CD14-positive monocyte (primary cell): ENCODE data around the gene GREB1L. TPM values are rescaled to one million over a fixed set of nuclear protein-coding genes. Genes with fewer than 3 reads are reported as not detected.
"Not testable (repeated sequence)": the region's sequence is repeated elsewhere in the genome, so short reads cannot be mapped to it uniquely, and the experiment has no call there.

ENCODE experiments used
- DNase-seq, 3 donors: peaks; one replicate each; pipeline ENCODE4 v3.0.0-alpha.2; 2011 to 2022
- H2AFZ ChIP-seq: 2 replicates; pipeline ENCODE4 v1.6.0; 2012; ENCODE audit warnings: mild to moderate bottlenecking, low read depth, low read length, inconsistent platforms; ENCODE audit not compliant: insufficient read depth, poor library complexity, severe bottlenecking
- H3K27ac ChIP-seq, 2 donors: 1 replicate in 1 of 2; 2 replicates in 1 of 2; pipeline ENCODE4 v1.5.1; 2012 to 2013; ENCODE audit warnings: low read length in 2 of 2, control low read depth in 1 of 2, inconsistent platforms in 1 of 2, low read depth in 1 of 2, mild to moderate bottlenecking in 1 of 2
- H3K27me3 ChIP-seq, 2 donors: one replicate each; pipeline versions ENCODE4 v1.6.0 to v1.6.1; 2011 to 2013; ENCODE audit warnings: low read length in 2 of 2; ENCODE audit not compliant: control insufficient read depth in 2 of 2, insufficient read depth in 2 of 2
- H3K36me3 ChIP-seq, 2 donors: replicated peaks in 1 of 2; 1 replicate in 1 of 2; 2 replicates in 1 of 2; pipeline versions ENCODE4 v1.5.1 to v1.6.1; 2012 to 2013; ENCODE audit warnings: low read length in 2 of 2, control low read depth in 1 of 2, inconsistent platforms in 1 of 2, mild to moderate bottlenecking in 1 of 2; ENCODE audit not compliant: insufficient read depth in 2 of 2, control insufficient read depth in 1 of 2
- H3K4me1 ChIP-seq, 2 donors: 1 replicate in 1 of 2; 2 replicates in 1 of 2; pipeline versions ENCODE4 v1.5.1 to v1.6.1; 2012 to 2013; ENCODE audit warnings: low read length in 2 of 2, control low read depth in 1 of 2, inconsistent platforms in 1 of 2, mild to moderate bottlenecking in 1 of 2, moderate library complexity in 1 of 2; ENCODE audit not compliant: insufficient read depth in 2 of 2, control insufficient read depth in 1 of 2
- H3K4me2 ChIP-seq: replicated peaks from 2 replicates; pipeline ENCODE3; 2012; ENCODE audit warnings: low read length, moderate library complexity, mild to moderate bottlenecking; ENCODE audit not compliant: poor library complexity, severe bottlenecking; ENCODE audit errors: extremely low read depth
- H3K4me3 ChIP-seq, 3 experiments: fragments of 200-600 bp in 1 of 3; sonication (generic) in 1 of 3; replicated peaks in 1 of 3; 1 replicate in 2 of 3; 2 replicates in 1 of 3; pipeline ENCODE4 v1.5.1; 2011 to 2013; ENCODE audit warnings: low read length in 3 of 3, mild to moderate bottlenecking in 3 of 3, control low read depth in 2 of 3, low read depth in 2 of 3, inconsistent platforms in 1 of 3, moderate library complexity in 1 of 3
- H3K79me2 ChIP-seq: 2 replicates; pipeline ENCODE4 v1.6.0; 2012; ENCODE audit warnings: mild to moderate bottlenecking, control low read depth, inconsistent platforms, low read length, moderate library complexity; ENCODE audit not compliant: insufficient read depth
- H3K9ac ChIP-seq: 2 replicates; pipeline ENCODE4 v1.6.0; 2017; ENCODE audit warnings: low read length, mild to moderate bottlenecking; ENCODE audit not compliant: insufficient read depth, poor library complexity, severe bottlenecking
- H3K9me3 ChIP-seq, 2 donors: replicated peaks in 1 of 2; 1 replicate in 1 of 2; 2 replicates in 1 of 2; pipeline versions ENCODE4 v1.5.1 to v1.6.1; 2012 to 2013; ENCODE audit warnings: low read length in 2 of 2, control low read depth in 1 of 2; ENCODE audit not compliant: control insufficient read depth in 1 of 2, insufficient read depth in 1 of 2
- H4K20me1 ChIP-seq: 2 replicates; pipeline ENCODE4 v1.6.0; 2012; ENCODE audit warnings: mild to moderate bottlenecking, low read length, control low read depth, moderate library complexity; ENCODE audit not compliant: insufficient read depth
- H3K27ac Mint-ChIP-seq, 7 donors: one replicate each; pipeline ENCODE4 v1.8.0; 2020; ENCODE audit warnings: mild to moderate bottlenecking in 7 of 7, mixed read lengths in 7 of 7, moderate library complexity in 6 of 7, inconsistent platforms in 2 of 7
- H3K27me3 Mint-ChIP-seq, 3 donors: one replicate each; pipeline ENCODE4 v1.8.0; 2021 to 2022; ENCODE audit warnings: low read depth in 3 of 3, mild to moderate bottlenecking in 3 of 3, mixed read lengths in 3 of 3, moderate library complexity in 3 of 3, inconsistent platforms in 1 of 3
- H3K36me3 Mint-ChIP-seq, 2 donors: one replicate each; pipeline ENCODE4 v1.8.0; 2020; ENCODE audit warnings: mixed read lengths in 2 of 2, inconsistent platforms in 1 of 2, mild to moderate bottlenecking in 1 of 2
- H3K4me1 Mint-ChIP-seq: one replicate; pipeline ENCODE4 v1.8.0; 2020; ENCODE audit warnings: mild to moderate bottlenecking, mixed read lengths
- H3K4me3 Mint-ChIP-seq, 2 donors: one replicate each; pipeline ENCODE4 v1.8.0; 2020; ENCODE audit warnings: mild to moderate bottlenecking in 2 of 2, mixed read lengths in 2 of 2, moderate library complexity in 1 of 2
- H3K9me3 Mint-ChIP-seq, 7 donors: one replicate each; pipeline ENCODE4 v1.8.0; 2020 to 2022; ENCODE audit warnings: mixed read lengths in 7 of 7, mild to moderate bottlenecking in 6 of 7, moderate library complexity in 6 of 7, inconsistent platforms in 2 of 7
- CTCF ChIP-seq: fragments of 200-600 bp; IDR thresholded peaks from one replicate; pipeline ENCODE4 v1.8.0; 2022; ENCODE audit warnings: antibody characterized with exemption, mild to moderate bottlenecking
- WGBS: methylation state at CpG from one replicate; pipeline ENCODE4 v1.1.5; 2013; ENCODE audit warnings: missing lambda C conversion rate; ENCODE audit not compliant: insufficient coverage; 5-methylcytosine and 5-hydroxymethylcytosine counted together
- intact Hi-C, 2 donors: fragments of 100-400 bp; cut with micrococcal nuclease; formaldehyde crosslinking; loops; one replicate each; pipeline versions ENCODE4 v1.15.0 to v1.15.1; 2023
- polyA plus RNA-seq, 3 donors: library from polyadenylated mRNA; depleted of rRNA in 1 of 3; unstranded in 2 of 3; stranded (reverse) in 1 of 3; fragments of 300-500 nt in 2 of 3; fragments of >200 nt in 1 of 3; fragmentation: Illumina TruSeq in 2 of 3; gene quantifications; 1 replicate in 2 of 3; 2 replicates in 1 of 3; pipeline ENCODE4 v1.2.3, GENCODE V29; 2012 to 2021

The GREB1L gene
- polyA plus RNA-seq, 3 donors: 0.02 to 0.03 TPM; not detected in 1

GRCh38 chr18:21277578-21277977 is 35.5 kb downstream of the GREB1L start:
- Mint-ChIP-seq H3K27ac (no peak overlapping the region), H3K36me3 (no peaks in the 10 kb centered on the region), H3K4me3 (no peak overlapping the region), H3K27me3 (peaks cover 0 to 4% (median 3%) of the 10 kb centered on the region in 3 donors), H3K4me1 (no peaks in the 10 kb centered on the region), H3K9me3 (peaks cover 0 to 4% (median 2%) of the 10 kb centered on the region in 7 donors)
- no peak for TF ChIP-seq CTCF
- DNase-seq: no peak
- Histone ChIP-seq H4K20me1 (no peaks in the 10 kb centered on the region), H3K36me3 (no peaks in the 10 kb centered on the region), H3K79me2 (no peaks in the 10 kb centered on the region), H3K27me3 (no peaks in the 10 kb centered on the region), H3K4me2 (no peak overlapping the region), H3K9me3 (no peaks in the 10 kb centered on the region), H3K9ac (no peak overlapping the region), H3K4me1 (no peaks in the 10 kb centered on the region), H3K4me3 (no peak overlapping the region), H2AFZ (no peak overlapping the region), H3K27ac (no peak overlapping the region)
- WGBS: 100% methylated on average over 4 of the region's 4 CpGs
- intact Hi-C loops: no loop called here

- H3K4me1 ChIP-seq, H3K9me3 ChIP-seq, H3K27ac Mint-ChIP-seq, H3K36me3 Mint-ChIP-seq, intact Hi-C loops, H3K9ac ChIP-seq, H3K27me3 ChIP-seq, H3K79me2 ChIP-seq, H3K27me3 Mint-ChIP-seq, H3K4me3 ChIP-seq, H4K20me1 ChIP-seq, H3K4me1 Mint-ChIP-seq, H3K4me3 Mint-ChIP-seq, H3K36me3 ChIP-seq, H3K9me3 Mint-ChIP-seq, H3K4me2 ChIP-seq, H3K27ac ChIP-seq, H2AFZ ChIP-seq, DNase-seq: not testable (repeated sequence)
- WGBS: no CpG with 5 or more reads among the region's 6 CpGs
Observed at GRCh38 chr18:21278218-21278617, 36.2 kb downstream of the GREB1L start.
